ENCODE measurements around the gene MYORG. TPM values are rescaled to one million over a fixed set of nuclear protein-coding genes. Genes with fewer than 3 reads are reported as not detected.

Gene MYORG
- total RNA-seq, 2 donors from 2014 or later = 1.1 to 4.6 TPM

GRCh38 chr9:34399729-34400128, 23.0 kb upstream of the MYORG start:
- Mint-ChIP-seq H3K36me3 (no peaks in the 10 kb centered on the region), H3K27ac (no peak overlapping the region), H3K4me3 (no peak overlapping the region), H3K9me3 (no peaks in the 10 kb centered on the region), H3K4me1 (ENCODE audit: low read depth in 2 of 2) (no peaks in the 10 kb centered on the region), H3K27me3 (no peaks in the 10 kb centered on the region)
- ATAC-seq (no peak), DNase-seq (ENCODE audit: low spot score) (no peak)

- Mint-ChIP-seq H3K4me3 (no peak overlapping the region), H3K9me3 (no peaks in the 10 kb centered on the region), H3K4me1 (ENCODE audit: low read depth in 2 of 2) (no peaks in the 10 kb centered on the region), H3K27me3 (peaks cover 0 to under 1% of the 10 kb centered on the region in 2 donors), H3K36me3 (no peaks in the 10 kb centered on the region), H3K27ac (no peak overlapping the region)
- ATAC-seq (no peak), DNase-seq (ENCODE audit: low spot score) (no peak)
Measured at GRCh38 chr9:34398875-34399274, 22.2 kb upstream of the MYORG start.

- ATAC-seq = no peak
- Mint-ChIP-seq H3K9me3 (no peaks in the 10 kb centered on the region), H3K36me3 (no peaks in the 10 kb centered on the region), H3K4me3 (no peak overlapping the region), H3K4me1 (ENCODE audit: low read depth in 2 of 2) (no peaks in the 10 kb centered on the region), H3K27me3 (peaks cover 5 to 18% of the 10 kb centered on the region in 2 donors), H3K27ac (no peak overlapping the region)
- no peak for DNase-seq (ENCODE audit: low spot score)
Measured at GRCh38 chr9:34396276-34397214, 19.8 kb upstream of the MYORG start.

- Mint-ChIP-seq H3K27me3 (peaks cover 14 to 34% of the 10 kb centered on the region in 2 donors), H3K36me3 (no peaks in the 10 kb centered on the region), H3K9me3 (no peaks in the 10 kb centered on the region), H3K4me1 (ENCODE audit: low read depth in 2 of 2) (no peaks in the 10 kb centered on the region), H3K4me3 (no peak overlapping the region), H3K27ac (no peak overlapping the region)
- no peak for DNase-seq (ENCODE audit: low spot score)
- ATAC-seq = no peak
Measured at GRCh38 chr9:34392511-34392910, 15.8 kb upstream of the MYORG start.

GRCh38 chr9:34387239-34387638, 10.5 kb upstream of the MYORG start:
- Mint-ChIP-seq H3K9me3 (no peaks in the 10 kb centered on the region), H3K4me1 (ENCODE audit: low read depth in 2 of 2) (no peaks in the 10 kb centered on the region), H3K4me3 (no peak overlapping the region), H3K36me3 (no peaks in the 10 kb centered on the region), H3K27ac (no peak overlapping the region), H3K27me3 (peaks cover 17 to 24% of the 10 kb centered on the region in 2 donors)
- ATAC-seq = no peak
- no peak for DNase-seq (ENCODE audit: low spot score)

- Mint-ChIP-seq H3K27ac (no peak overlapping the region), H3K27me3 (peaks cover 15 to 18% of the 10 kb centered on the region in 2 donors), H3K36me3 (no peaks in the 10 kb centered on the region), H3K4me3 (no peak overlapping the region), H3K4me1 (ENCODE audit: low read depth in 2 of 2) (no peaks in the 10 kb centered on the region), H3K9me3 (no peaks in the 10 kb centered on the region)
- ATAC-seq (no peak), DNase-seq (ENCODE audit: low spot score) (no peak)
Measured at GRCh38 chr9:34386656-34387055, 10.0 kb upstream of the MYORG start.

- H3K4me1 Mint-ChIP-seq (ENCODE audit: low read depth in 2 of 2) = peaks cover 5 to 7% of the 10 kb centered on the region in 2 donors
- H3K4me3 Mint-ChIP-seq = no peak overlapping the region
- H3K27me3 Mint-ChIP-seq = peaks cover 9% of the 10 kb centered on the region in 2 donors
- no peak overlapping the region for H3K27ac Mint-ChIP-seq
- no peaks in the 10 kb centered on the region for H3K9me3 Mint-ChIP-seq
- ATAC-seq (no peak), DNase-seq (ENCODE audit: low spot score) (no peak)
- H3K36me3 Mint-ChIP-seq = no peaks in the 10 kb centered on the region
Measured at GRCh38 chr9:34385561-34386230, 9.0 kb upstream of the MYORG start.

GRCh38 chr9:34384368-34385165, 7.9 kb upstream of the MYORG start:
- ATAC-seq = no peak
- H3K9me3 Mint-ChIP-seq = no peaks in the 10 kb centered on the region
- no peak overlapping the region for H3K27ac Mint-ChIP-seq
- H3K36me3 Mint-ChIP-seq = no peaks in the 10 kb centered on the region
- peaks cover 15 to 17% of the 10 kb centered on the region in 2 donors for H3K4me1 Mint-ChIP-seq (ENCODE audit: low read depth in 2 of 2)
- H3K4me3 Mint-ChIP-seq = no peak overlapping the region
- DNase-seq (ENCODE audit: low spot score) = no peak
- peaks cover 9% of the 10 kb centered on the region in 2 donors for H3K27me3 Mint-ChIP-seq

GRCh38 chr9:34383904-34384303, 7.2 kb upstream of the MYORG start:
- Mint-ChIP-seq H3K9me3 (no peaks in the 10 kb centered on the region), H3K27me3 (peaks cover 5 to 6% of the 10 kb centered on the region in 2 donors), H3K36me3 (no peaks in the 10 kb centered on the region), H3K4me1 (ENCODE audit: low read depth in 2 of 2) (peaks cover 20 to 24% of the 10 kb centered on the region in 2 donors), H3K27ac (no peak overlapping the region), H3K4me3 (no peak overlapping the region)
- DNase-seq (ENCODE audit: low spot score) (no peak), ATAC-seq (no peak)

- no peak overlapping the region for H3K27ac Mint-ChIP-seq
- H3K4me3 Mint-ChIP-seq = no peak overlapping the region
- DNase-seq (ENCODE audit: low spot score) (no peak), ATAC-seq (no peak)
- no peaks in the 10 kb centered on the region for H3K36me3 Mint-ChIP-seq
- H3K27me3 Mint-ChIP-seq = peaks cover 0 to 6% of the 10 kb centered on the region in 2 donors
- peaks cover 24 to 29% of the 10 kb centered on the region in 2 donors for H3K4me1 Mint-ChIP-seq (ENCODE audit: low read depth in 2 of 2)
- H3K9me3 Mint-ChIP-seq = no peaks in the 10 kb centered on the region
Measured at GRCh38 chr9:34382879-34383278, 6.2 kb upstream of the MYORG start.

GRCh38 chr9:34382054-34382453, 5.4 kb upstream of the MYORG start:
- no peaks in the 10 kb centered on the region for H3K9me3 Mint-ChIP-seq
- no peaks in the 10 kb centered on the region for H3K36me3 Mint-ChIP-seq
- H3K27ac Mint-ChIP-seq = peak overlapping the region in 1 of 2 donors; percentile 48
- no peak for ATAC-seq
- H3K4me3 Mint-ChIP-seq = no peak overlapping the region
- peaks cover 0 to 6% of the 10 kb centered on the region in 2 donors for H3K27me3 Mint-ChIP-seq
- no peak for DNase-seq (ENCODE audit: low spot score)
- H3K4me1 Mint-ChIP-seq (ENCODE audit: low read depth in 2 of 2) = peaks cover 24 to 29% of the 10 kb centered on the region in 2 donors

- Mint-ChIP-seq H3K27ac (peak overlapping the region in 1 of 2 donors; percentile 48), H3K27me3 (peaks cover 0 to 6% of the 10 kb centered on the region in 2 donors), H3K9me3 (no peaks in the 10 kb centered on the region), H3K4me1 (ENCODE audit: low read depth in 2 of 2) (peaks cover 24 to 30% of the 10 kb centered on the region in 2 donors), H3K36me3 (no peaks in the 10 kb centered on the region), H3K4me3 (peak overlapping the region; percentile 78)
- no peak for ATAC-seq
- DNase-seq (ENCODE audit: low spot score) = no peak
Measured at GRCh38 chr9:34381323-34381722, 4.6 kb upstream of the MYORG start.

- peak overlapping the region in 1 of 2 donors; percentile 48 for H3K27ac Mint-ChIP-seq
- H3K4me3 Mint-ChIP-seq = peak overlapping the region; percentile 78
- ATAC-seq = peak; percentile 74 to 84
- H3K4me1 Mint-ChIP-seq (ENCODE audit: low read depth in 2 of 2) = peaks cover 31 to 36% of the 10 kb centered on the region in 2 donors
- H3K9me3 Mint-ChIP-seq = no peaks in the 10 kb centered on the region
- peaks cover 0 to 6% of the 10 kb centered on the region in 2 donors for H3K27me3 Mint-ChIP-seq
- peak; percentile 78 for DNase-seq (ENCODE audit: low spot score)
- H3K36me3 Mint-ChIP-seq = no peaks in the 10 kb centered on the region
Measured at GRCh38 chr9:34380511-34381315, 4.0 kb upstream of the MYORG start.

All from natural killer cell treated with Interleukin-12 subunit alpha and Interleukin-12 subunit beta and Interleukin-15 and Interleukin-18, amount 100 ng/mL, for 72 hours (primary cell).